Neutrophil (primary cell): ENCODE data around the gene ASIC3.

Experiments used
- H3K27ac ChIP-seq: fragments of 200-600 bp; sonication (generic); 2 replicates; pipeline ENCODE4 v1.5.1; 2016; ENCODE audit warnings: mild to moderate bottlenecking, moderate library complexity
- H3K27me3 ChIP-seq: fragments of 200-600 bp; sonication (generic); 2 replicates; pipeline ENCODE4 v1.6.0; 2016; ENCODE audit warnings: mild to moderate bottlenecking
- H3K36me3 ChIP-seq: fragments of 200-600 bp; sonication (generic); 2 replicates; pipeline ENCODE4 v1.5.1; 2017
- H3K4me1 ChIP-seq, 2 experiments: fragments of 200-600 bp in 1 of 2; sonication (generic) in 1 of 2; 1 replicate in 1 of 2; 2 replicates in 1 of 2; pipeline versions ENCODE4 v1.5.1 to v1.6.1; 2013 to 2016; ENCODE audit warnings: low read depth in 1 of 2, low read length in 1 of 2, mild to moderate bottlenecking in 1 of 2, moderate library complexity in 1 of 2; ENCODE audit not compliant: control insufficient read depth in 1 of 2, insufficient read depth in 1 of 2
- H3K4me3 ChIP-seq, 2 experiments: fragments of 200-600 bp in 1 of 2; sonication (generic) in 1 of 2; 1 replicate in 1 of 2; 2 replicates in 1 of 2; pipeline ENCODE4 v1.5.1; 2013 to 2016; ENCODE audit warnings: low read depth in 1 of 2, low read length in 1 of 2, mild to moderate bottlenecking in 1 of 2, moderate library complexity in 1 of 2
- H3K9me3 ChIP-seq: fragments of 200-600 bp; sonication (generic); 2 replicates; pipeline ENCODE4 v1.5.1; 2016
- CTCF ChIP-seq: fragments of 200-600 bp; sonication (generic); IDR thresholded peaks from 2 replicates; pipeline ENCODE4 v1.5.1; 2016; ENCODE audit warnings: antibody characterized with exemption

ASIC3 gene

GRCh38 chr7:151080067-151080521, 31.8 kb downstream of the ASIC3 start:
- Histone ChIP-seq H3K4me1 (peaks cover 33 to 41% of the 10 kb centered on the region in 2 experiments), H3K27me3 (peaks cover 14% of the 10 kb centered on the region)

GRCh38 chr7:151080522-151081169, 32.3 kb downstream of the ASIC3 start, which contains the start of gene FASTK:
Gene FASTK (minus strand): TSS chr7:151080809. CDS start chr7:151080766, 43 bp downstream.
- peak within 1 kb of the TSS; percentile 82 for H3K27ac ChIP-seq
- peak within 1 kb of the TSS; percentile 79 to 99 for H3K4me3 ChIP-seq
- peaks cover 35 to 44% of the 10 kb centered on the region in 2 experiments for H3K4me1 ChIP-seq
- peak; percentile 26 for TF ChIP-seq CTCF
- peaks cover 25% of the 10 kb centered on the region for H3K36me3 ChIP-seq
- no peaks in the 10 kb centered on the region for H3K9me3 ChIP-seq
- H3K27me3 ChIP-seq, result peaks cover 20% of the 10 kb centered on the region

More at GRCh38 chr7:151080067-151080521, 31.8 kb downstream of the ASIC3 start:
- Histone ChIP-seq H3K9me3 (no peaks in the 10 kb centered on the region), H3K36me3 (peaks cover 30% of the 10 kb centered on the region), H3K27ac (peak overlapping the region; percentile 82), H3K4me3 (peak overlapping the region; percentile 79 to 99)
- TF ChIP-seq CTCF, result no peak

GRCh38 chr7:151081170-151082101, 33.1 kb downstream of the ASIC3 start:
- Histone ChIP-seq H3K4me3 (peak overlapping the region; percentile 79 to 99), H3K36me3 (peaks cover 17% of the 10 kb centered on the region), H3K27me3 (peaks cover 24% of the 10 kb centered on the region), H3K9me3 (no peaks in the 10 kb centered on the region), H3K27ac (peak overlapping the region; percentile 82), H3K4me1 (peaks cover 39 to 48% of the 10 kb centered on the region in 2 experiments)
- no peak for TF ChIP-seq CTCF

- Histone ChIP-seq H3K9me3 (no peaks in the 10 kb centered on the region), H3K4me3 (peak overlapping the region; percentile 59 to 84), H3K27me3 (peaks cover 31% of the 10 kb centered on the region), H3K27ac (peak overlapping the region; percentile 68), H3K36me3 (peaks cover 7% of the 10 kb centered on the region), H3K4me1 (peaks cover 46 to 55% of the 10 kb centered on the region in 2 experiments)
- TF ChIP-seq CTCF, result no peak
These were observed 34.1 kb downstream of the ASIC3 start for GRCh38 chr7:151082141-151083070.
